K562 (cell line): Measurements from ENCODE around the gene CD68. TPM values are rescaled to one million over a fixed set of nuclear protein-coding genes. Genes with fewer than 3 reads are reported as not detected.

ENCODE experiments used
- CREB1 ChIP-seq, 2 experiments: sonication (generic) in 1 of 2; formaldehyde crosslinking in 1 of 2; IDR thresholded peaks; 2 replicates each; pipeline versions ENCODE4 v1.6.1 to v1.8.0; 2012 to 2022; ENCODE audit warnings: inconsistent platforms in 1 of 2, mild to moderate bottlenecking in 1 of 2, missing genetic modification reagents in 1 of 2, moderate library complexity in 1 of 2
- CSDE1 ChIP-seq, 2 experiments: fragments of 450-650 bp; IDR thresholded peaks; 2 replicates each; pipeline ENCODE4 v1.6.1; 2016; ENCODE audit warnings: mild to moderate bottlenecking in 1 of 2
- FIP1L1 ChIP-seq: fragments of 200-400 bp; formaldehyde crosslinking; IDR thresholded peaks from 2 replicates; pipeline ENCODE4 v1.6.1; 2018; ENCODE audit warnings: mild to moderate bottlenecking, low read depth, low read length; ENCODE audit not compliant: poor library complexity, severe bottlenecking
- GABPA ChIP-seq: fragments of 200-800 bp; sonication (Bioruptor generic); conservative IDR thresholded peaks from 2 replicates; pipeline ENCODE4 v1.6.1; 2016; ENCODE audit warnings: low read depth, missing genetic modification characterization, missing compliant biosample characterization
- HDAC8 ChIP-seq: fragments of 450-650 bp; IDR thresholded peaks from 2 replicates; pipeline ENCODE4 v1.6.1; 2016; ENCODE audit warnings: mild to moderate bottlenecking, missing genetic modification characterization, moderate library complexity, missing compliant biosample characterization
- HES1 ChIP-seq: fragments of 450-650 bp; IDR thresholded peaks from 2 replicates; pipeline ENCODE4 v1.6.1; 2016; ENCODE audit warnings: low read depth, mild to moderate bottlenecking, moderate library complexity
- LCOR ChIP-seq: sonication (generic); formaldehyde crosslinking; IDR thresholded peaks from 2 replicates; pipeline ENCODE4 v1.8.0; 2022; ENCODE audit warnings: mild to moderate bottlenecking, missing genetic modification reagents
- MYC ChIP-seq, 2 experiments: fragments of 250-450 bp in 1 of 2; sonication (Bioruptor Pico) in 1 of 2; IDR thresholded peaks; 2 replicates each; pipeline versions ENCODE4 v1.5.1 to v1.6.1; 2012 to 2021; ENCODE audit warnings: low read depth in 2 of 2, borderline replicate concordance in 1 of 2, improper control_type of control experiment in 1 of 2, low read length in 1 of 2, mild to moderate bottlenecking in 1 of 2, moderate library complexity in 1 of 2
- NCOR1 ChIP-seq: fragments of 450-650 bp; IDR thresholded peaks from 2 replicates; pipeline ENCODE4 v1.6.1; 2016; ENCODE audit warnings: mild to moderate bottlenecking, moderate library complexity
- NR3C1 ChIP-seq: sonication (generic); formaldehyde crosslinking; IDR thresholded peaks from 2 replicates; pipeline ENCODE4 v1.8.1; 2022; ENCODE audit warnings: missing genetic modification reagents
- PHB2 ChIP-seq: fragments of 450-650 bp; IDR thresholded peaks from 2 replicates; pipeline ENCODE4 v1.6.1; 2017; ENCODE audit warnings: low read depth
- RAD51 ChIP-seq: fragments of 450-650 bp; IDR thresholded peaks from 2 replicates; pipeline ENCODE4 v1.7.1; 2016; ENCODE audit warnings: low read depth, mild to moderate bottlenecking, borderline replicate concordance
- RBM22 ChIP-seq: fragments of 200-400 bp; formaldehyde crosslinking; IDR thresholded peaks from 2 replicates; pipeline ENCODE4 v1.6.1; 2018; ENCODE audit warnings: low read length, low read depth; ENCODE audit not compliant: poor library complexity, severe bottlenecking
- RFX1 ChIP-seq: fragments of 450-650 bp; IDR thresholded peaks from 2 replicates; pipeline ENCODE4 v1.6.1; 2016; ENCODE audit warnings: mild to moderate bottlenecking, moderate library complexity
- SAFB2 ChIP-seq: fragments of 200-400 bp; formaldehyde crosslinking; IDR thresholded peaks from 2 replicates; pipeline ENCODE4 v1.6.1; 2018; ENCODE audit warnings: borderline replicate concordance, low read length, low read depth, moderate library complexity; ENCODE audit not compliant: severe bottlenecking
- SMAD3 ChIP-seq: fragments of 450-650 bp; formaldehyde crosslinking; conservative IDR thresholded peaks from 2 replicates; pipeline ENCODE4 v1.4.0; 2020; ENCODE audit warnings: mild to moderate bottlenecking
- WHSC1 ChIP-seq: IDR thresholded peaks from one replicate; pipeline ENCODE4 v1.6.1; 2012; ENCODE audit warnings: low read length, control low read depth, inconsistent platforms
- ZKSCAN3 ChIP-seq: fragments of 250-450 bp; sonication (Bioruptor Pico); IDR thresholded peaks from 2 replicates; pipeline ENCODE4 v1.4.0; 2020
- ZNF140 ChIP-seq: fragments of 250-450 bp; sonication (Bioruptor Pico); IDR thresholded peaks from 2 replicates; pipeline ENCODE4 v1.8.0; 2021; ENCODE audit warnings: moderate library complexity, mild to moderate bottlenecking, inconsistent platforms
- ZNF561 ChIP-seq: fragments of 450-650 bp; formaldehyde crosslinking; conservative IDR thresholded peaks from 2 replicates; pipeline ENCODE4 v1.4.0; 2020; ENCODE audit warnings: mild to moderate bottlenecking, moderate library complexity
- ZNF584 ChIP-seq: fragments of 200-800 bp; sonication (Bioruptor generic); IDR thresholded peaks from 2 replicates; pipeline ENCODE4 v1.6.1; 2016; ENCODE audit warnings: low read depth, mild to moderate bottlenecking, missing genetic modification characterization, missing compliant biosample characterization
- polyA plus RNA-seq, 8 experiments: library from polyadenylated mRNA; depleted of rRNA in 4 of 8; stranded (reverse) in 5 of 8; unstranded in 3 of 8; fragments of >200 nt; fragmentation: Nextera tagmentation in 2 of 8; fragmentation: Illumina TruSeq in 1 of 8; extraction: Ambion mirVana in 2 of 8; extraction: Trizol in 1 of 8; gene quantifications; 2 replicates each; pipeline versions ENCODE4 v1.2.1 to v1.2.3, GENCODE V29; 2011 to 2014; ENCODE audit warnings: inconsistent platforms in 1 of 8, missing spikeins in 1 of 8
- total RNA-seq, 7 experiments: library from RNA; depleted of rRNA in 6 of 7; stranded (reverse); fragments of >200 nt in 6 of 7; fragmentation: Illumina TruSeq in 2 of 7; extraction: Trizol in 2 of 7; gene quantifications; 2 replicates each; pipeline versions ENCODE4 v1.2.1 to v1.2.3, GENCODE V29; 2011 to 2021; ENCODE audit warnings: low replicate concordance in 1 of 7
- TF ChIP-seq, protein P1 (sequence below): fragments of 250-450 bp; sonication (Bioruptor Pico); IDR thresholded peaks from 2 replicates; pipeline ENCODE4 v1.4.0; 2020; ENCODE audit warnings: mild to moderate bottlenecking
- TF ChIP-seq, protein P2 (sequence below): fragments of 250-450 bp; sonication (Bioruptor Pico); IDR thresholded peaks from 2 replicates; pipeline ENCODE4 v1.8.0; 2022; ENCODE audit warnings: inconsistent platforms

CD68 gene
- total and polyA plus RNA-seq, 9 of the 15 experiments (the other 6 are each of a cell fraction or from before 2014, with no cell fraction given): 28.2 to 89.8 (median 37.7) TPM

DNA sequence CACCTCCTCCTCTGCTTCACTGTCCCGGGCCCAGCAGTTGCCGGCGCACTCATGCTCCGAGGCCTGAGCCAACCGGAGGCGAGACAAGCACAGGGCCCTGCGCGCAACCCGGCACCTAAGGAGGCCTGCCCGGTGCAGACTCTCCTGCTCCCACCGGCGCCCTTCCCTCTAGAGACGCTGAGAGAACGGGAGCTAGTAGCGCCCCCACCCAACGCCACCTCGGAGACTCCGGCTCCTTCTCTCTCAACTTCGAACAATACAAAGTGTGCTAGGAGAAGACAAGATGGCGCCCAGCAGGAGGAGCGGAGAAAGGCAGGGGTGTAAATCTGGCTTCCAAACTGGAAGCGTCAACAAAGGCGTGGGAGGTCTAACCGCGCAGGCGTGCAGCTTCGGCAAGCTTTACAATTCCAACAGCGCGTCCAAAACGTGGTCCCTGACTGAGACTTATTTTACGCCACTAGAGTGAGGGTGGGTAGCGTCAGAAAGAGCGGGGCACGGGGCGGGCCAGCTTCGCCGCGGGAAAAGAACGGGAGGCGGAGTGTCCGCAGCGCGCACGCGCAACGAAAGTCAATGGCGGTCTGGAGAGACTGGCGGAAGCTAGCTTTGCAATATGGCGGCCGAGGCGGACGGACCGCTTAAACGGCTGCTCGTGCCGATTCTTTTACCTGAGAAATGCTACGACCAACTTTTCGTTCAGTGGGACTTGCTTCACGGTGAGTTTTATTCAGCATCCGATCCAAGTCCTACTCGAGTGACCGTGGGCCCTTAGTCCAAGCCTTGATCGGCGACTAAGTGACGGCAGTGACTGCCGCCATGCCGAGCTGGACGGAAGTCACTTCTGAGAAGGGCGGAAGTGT, 4.0 kb downstream of the CD68 start, which contains the start of gene MPDU1 (continued):
- TF ChIP-seq HDAC8: peak; percentile 79; the same call in 1 of the 2 replicates
- no peak for TF ChIP-seq NCOR1
- peak; percentile 49 to 88; a peak in 2 of 4 replicates for TF ChIP-seq CSDE1 (IDR thresholded peaks at IDR 0.05)
- TF ChIP-seq PHB2: no peak
- peak; percentile 67; the same call in 1 of the 2 replicates for TF ChIP-seq LCOR (CRISPR knock-in tag)
- TF ChIP-seq RAD51: no peak
- TF ChIP-seq ZNF561 (CRISPR knock-in tag): no peak
- TF ChIP-seq RFX1: no peak
- TF ChIP-seq, protein P1, sequence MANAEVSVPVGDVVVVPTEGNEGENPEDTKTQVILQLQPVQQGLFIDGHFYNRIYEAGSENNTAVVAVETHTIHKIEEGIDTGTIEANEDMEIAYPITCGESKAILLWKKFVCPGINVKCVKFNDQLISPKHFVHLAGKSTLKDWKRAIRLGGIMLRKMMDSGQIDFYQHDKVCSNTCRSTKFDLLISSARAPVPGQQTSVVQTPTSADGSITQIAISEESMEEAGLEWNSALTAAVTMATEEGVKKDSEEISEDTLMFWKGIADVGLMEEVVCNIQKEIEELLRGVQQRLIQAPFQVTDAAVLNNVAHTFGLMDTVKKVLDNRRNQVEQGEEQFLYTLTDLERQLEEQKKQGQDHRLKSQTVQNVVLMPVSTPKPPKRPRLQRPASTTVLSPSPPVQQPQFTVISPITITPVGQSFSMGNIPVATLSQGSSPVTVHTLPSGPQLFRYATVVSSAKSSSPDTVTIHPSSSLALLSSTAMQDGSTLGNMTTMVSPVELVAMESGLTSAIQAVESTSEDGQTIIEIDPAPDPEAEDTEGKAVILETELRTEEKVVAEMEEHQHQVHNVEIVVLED (CRISPR knock-in tag): peak; percentile 28; the same call in 1 of the 2 replicates
- no peak for TF ChIP-seq ZNF140 (CRISPR knock-in tag)
- TF ChIP-seq SAFB2: no peak
- peak; percentile 97 for TF ChIP-seq GABPA (tag)
- TF ChIP-seq ZNF584 (CRISPR knock-in tag): peak; percentile 36; the same call in 1 of the 2 replicates
- TF ChIP-seq RBM22: no peak
- TF ChIP-seq FIP1L1: no peak
- no peak for TF ChIP-seq CREB1 (IDR thresholded peaks at IDR 0.05)
- TF ChIP-seq CREB1 (CRISPR knock-in tag; IDR thresholded peaks at IDR 0.05): peak; percentile 47
- TF ChIP-seq, protein P2, sequence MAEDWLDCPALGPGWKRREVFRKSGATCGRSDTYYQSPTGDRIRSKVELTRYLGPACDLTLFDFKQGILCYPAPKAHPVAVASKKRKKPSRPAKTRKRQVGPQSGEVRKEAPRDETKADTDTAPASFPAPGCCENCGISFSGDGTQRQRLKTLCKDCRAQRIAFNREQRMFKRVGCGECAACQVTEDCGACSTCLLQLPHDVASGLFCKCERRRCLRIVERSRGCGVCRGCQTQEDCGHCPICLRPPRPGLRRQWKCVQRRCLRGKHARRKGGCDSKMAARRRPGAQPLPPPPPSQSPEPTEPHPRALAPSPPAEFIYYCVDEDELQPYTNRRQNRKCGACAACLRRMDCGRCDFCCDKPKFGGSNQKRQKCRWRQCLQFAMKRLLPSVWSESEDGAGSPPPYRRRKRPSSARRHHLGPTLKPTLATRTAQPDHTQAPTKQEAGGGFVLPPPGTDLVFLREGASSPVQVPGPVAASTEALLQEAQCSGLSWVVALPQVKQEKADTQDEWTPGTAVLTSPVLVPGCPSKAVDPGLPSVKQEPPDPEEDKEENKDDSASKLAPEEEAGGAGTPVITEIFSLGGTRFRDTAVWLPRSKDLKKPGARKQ (CRISPR knock-in tag): no peak
- TF ChIP-seq SMAD3: 0 out of 2 replicates have a peak, but pooled peaks have one; percentile 12
- peak; percentile 95 for TF ChIP-seq MYC (IDR thresholded peaks at IDR 0.05; ENCODE audit: low read depth, low read length)
- no peak for TF ChIP-seq MYC (CRISPR knock-in tag; IDR thresholded peaks at IDR 0.05; ENCODE audit: borderline replicate concordance, low read depth)
- TF ChIP-seq NR3C1 (CRISPR knock-in tag): peak; percentile 39; the same call in 1 of the 2 replicates
- TF ChIP-seq ZKSCAN3 (CRISPR knock-in tag): no peak
- TF ChIP-seq WHSC1: no peak
- no peak for TF ChIP-seq HES1
